GM21367 (cell line): ENCODE data around the gene ACSL4.
"Not testable (repeated sequence)": the region's sequence is repeated elsewhere in the genome, so short reads cannot be mapped to it uniquely, and the experiment has no call there.

ENCODE experiments used
- ATAC-seq: cut with Tn5 transposase; IDR thresholded peaks from one replicate; pipeline ENCODE4 v1.9.1; 2021; ENCODE audit not compliant: unreplicated experiment

The ACSL4 gene

GRCh38 chrX:109732017-109732801 lies 848 bp downstream of the ACSL4 start:
- ATAC-seq: peak; percentile 27

- ATAC-seq: no peak
Observed at GRCh38 chrX:109728173-109728535, 4.9 kb downstream of the ACSL4 start.

GRCh38 chrX:109724971-109725370 lies 8.1 kb downstream of the ACSL4 start:
- ATAC-seq: not testable (repeated sequence)

DNA sequence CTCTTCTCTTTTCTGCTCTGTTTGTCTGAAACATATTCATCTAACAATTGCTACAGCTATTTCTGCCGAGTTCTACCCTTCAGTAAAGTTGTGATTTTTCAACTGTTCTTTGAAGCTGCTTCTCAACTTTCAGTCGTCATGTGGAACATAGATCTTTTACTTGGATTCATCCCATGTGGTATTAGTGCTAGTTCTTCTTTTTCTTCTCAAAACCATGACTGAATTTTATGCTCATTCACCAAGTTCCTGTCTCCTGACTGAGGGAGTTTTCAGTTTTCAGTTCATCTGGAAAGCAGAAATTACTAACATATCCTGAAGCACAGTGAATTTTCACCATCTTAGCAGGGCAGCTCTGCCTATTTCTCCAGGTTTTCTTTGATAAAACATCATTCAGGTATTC lies 12.1 kb downstream of the ACSL4 start:
- no peak for ATAC-seq

DNA sequence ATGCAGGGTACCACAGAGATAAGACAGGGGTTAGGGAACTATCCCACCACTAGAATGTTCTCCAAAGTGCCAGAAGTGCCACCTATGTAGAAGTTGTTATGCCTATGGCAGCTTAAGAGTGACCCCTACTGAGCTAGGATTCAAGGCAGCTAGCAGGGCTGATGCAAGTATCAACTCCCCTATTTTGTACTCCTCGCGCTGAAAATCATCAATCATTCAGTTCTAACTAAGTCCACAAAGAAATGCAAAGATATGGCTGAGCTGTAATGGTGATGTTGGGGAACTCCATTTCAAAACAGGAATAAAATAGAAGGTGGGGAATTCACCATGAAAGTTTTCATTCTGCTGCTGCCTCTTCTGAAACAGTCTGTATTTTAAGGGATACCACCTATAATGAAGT lies 13.8 kb downstream of the ACSL4 start:
- no peak for ATAC-seq

DNA sequence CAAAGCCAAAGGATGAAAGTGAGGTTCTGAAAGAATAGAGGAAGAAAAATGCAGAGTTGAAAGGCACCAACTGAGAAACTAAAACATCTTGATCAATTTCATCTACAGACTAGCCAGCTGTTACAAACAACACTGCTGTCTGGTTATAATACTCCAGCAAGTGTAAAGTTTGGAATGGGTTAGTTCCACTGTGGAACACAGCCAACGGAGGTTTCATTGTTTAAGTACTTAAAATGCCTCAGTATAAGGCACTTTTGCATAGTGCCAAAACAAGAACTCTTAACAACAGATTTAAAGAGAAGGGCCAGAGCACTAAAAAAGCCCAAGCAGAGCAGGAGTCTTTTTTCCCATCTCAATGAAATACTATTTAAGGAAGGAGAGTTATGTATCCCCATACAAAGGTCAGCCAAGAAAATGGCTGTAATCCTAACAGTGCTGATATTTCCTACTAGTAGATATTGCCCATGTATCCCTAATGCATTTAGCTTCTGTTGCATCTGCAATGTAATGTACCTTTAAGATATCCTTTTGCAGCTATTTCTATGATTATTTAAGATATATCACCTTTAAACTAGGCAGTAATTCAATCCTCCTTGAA lies 16.5 kb downstream of the ACSL4 start:
- ATAC-seq: no peak

DNA sequence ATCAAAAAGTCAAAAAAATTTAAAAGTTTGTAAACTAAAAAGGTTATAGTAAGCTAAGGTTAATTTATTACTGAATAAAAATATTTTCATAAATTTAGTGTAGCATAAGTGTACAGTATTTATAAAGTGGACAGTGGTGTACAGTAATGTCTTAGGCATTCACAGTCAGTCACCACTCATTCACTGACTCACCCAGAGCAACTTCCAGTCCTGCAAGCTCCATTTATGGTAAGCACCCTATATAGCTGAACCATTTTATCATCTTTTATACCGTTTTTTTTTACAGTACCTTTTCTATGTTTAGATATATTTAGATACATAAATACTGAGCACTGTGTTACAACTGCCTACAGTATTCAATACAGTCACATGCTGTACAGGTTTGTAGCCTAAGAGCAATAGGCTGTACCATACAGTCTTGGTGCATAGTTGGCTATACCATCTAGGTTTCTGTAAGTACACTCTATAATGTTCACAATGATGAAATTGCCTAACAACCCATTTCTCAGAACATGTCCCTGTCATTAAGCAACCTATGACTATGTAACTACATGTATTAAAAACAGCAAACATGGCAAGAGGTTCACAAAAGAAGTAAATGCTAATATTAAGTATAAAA lies 18.6 kb downstream of the ACSL4 start:
- no peak for ATAC-seq

DNA sequence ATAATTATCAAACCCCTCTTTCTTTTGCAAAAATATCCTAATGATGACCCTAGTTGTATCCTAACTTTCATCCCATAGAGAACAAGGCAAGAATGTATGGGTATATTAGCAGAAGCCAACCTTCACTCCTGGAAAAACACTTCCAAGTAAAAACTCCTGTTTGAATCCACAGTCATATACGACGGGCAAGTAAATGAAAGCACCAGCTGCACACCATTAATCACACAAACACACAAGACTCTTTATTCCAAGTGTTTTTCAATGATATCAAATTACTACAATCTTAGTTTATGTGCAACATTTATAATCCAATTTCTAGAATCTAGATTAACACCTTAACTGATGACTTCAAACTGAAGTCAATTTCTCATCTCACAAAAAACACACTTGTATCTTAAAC lies 22.9 kb downstream of the ACSL4 start:
- no peak for ATAC-seq

DNA sequence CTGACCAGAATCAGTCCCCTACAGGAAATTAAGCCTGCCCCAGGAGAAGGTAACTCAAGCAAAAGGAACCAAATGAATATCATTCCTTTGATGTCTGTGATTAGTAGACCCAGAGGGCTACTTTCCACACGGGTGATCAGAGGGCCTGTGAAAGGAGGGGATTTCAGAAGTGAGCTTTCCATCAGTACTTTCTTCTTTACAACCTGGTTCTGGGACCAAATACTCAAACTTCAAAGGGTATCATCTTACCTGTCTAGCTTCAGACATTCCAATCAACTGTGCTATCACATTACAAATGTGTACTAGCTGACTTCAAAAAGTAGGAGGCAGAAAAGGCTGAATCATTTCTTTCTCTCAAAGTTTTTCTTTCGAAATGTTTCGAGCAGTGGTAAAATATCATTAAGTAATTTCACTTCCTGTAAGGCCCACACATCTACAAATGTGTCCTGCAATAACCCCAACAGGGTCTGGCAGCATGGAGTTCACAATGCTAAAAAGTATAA lies 23.9 kb downstream of the ACSL4 start:
- peak; percentile 73 for ATAC-seq

DNA sequence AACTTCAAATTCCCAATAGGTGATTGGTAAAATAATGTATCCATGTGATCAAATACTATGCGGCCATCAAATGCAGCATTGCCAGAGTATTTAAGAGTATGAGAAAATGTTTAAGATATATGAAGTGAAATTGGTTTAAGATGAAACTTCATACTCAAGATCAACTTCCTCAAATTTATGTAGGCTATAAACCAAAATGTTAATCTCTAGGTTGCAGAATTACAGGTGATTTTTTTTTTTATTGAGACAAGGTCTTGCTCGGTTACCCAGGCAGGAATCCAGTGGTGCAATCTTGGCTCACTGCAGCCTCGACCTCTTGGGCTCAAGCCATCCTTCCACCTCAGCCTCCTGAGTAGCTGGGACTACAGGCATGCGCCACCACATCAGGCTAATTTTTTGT lies 25.3 kb downstream of the ACSL4 start:
- no peak for ATAC-seq

DNA sequence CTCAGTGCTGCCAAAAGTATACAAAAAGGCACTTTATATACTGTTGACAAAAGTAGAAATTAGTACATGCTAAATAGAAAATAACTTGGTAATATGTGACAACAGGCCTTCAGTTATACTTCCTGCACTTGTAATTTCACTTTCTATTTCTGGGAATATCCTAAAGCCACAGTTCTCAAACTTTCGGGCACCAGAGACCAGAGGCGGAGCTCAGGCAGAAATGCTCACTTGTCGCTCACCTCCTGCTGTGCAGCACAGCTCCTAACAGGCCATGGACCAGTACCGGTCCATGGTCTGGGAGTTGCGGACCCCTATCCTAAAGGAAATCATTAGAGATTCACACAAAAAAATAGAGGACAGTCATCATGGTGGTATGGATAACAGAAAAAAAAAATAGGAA lies 25.7 kb downstream of the ACSL4 start:
- ATAC-seq: no peak

DNA sequence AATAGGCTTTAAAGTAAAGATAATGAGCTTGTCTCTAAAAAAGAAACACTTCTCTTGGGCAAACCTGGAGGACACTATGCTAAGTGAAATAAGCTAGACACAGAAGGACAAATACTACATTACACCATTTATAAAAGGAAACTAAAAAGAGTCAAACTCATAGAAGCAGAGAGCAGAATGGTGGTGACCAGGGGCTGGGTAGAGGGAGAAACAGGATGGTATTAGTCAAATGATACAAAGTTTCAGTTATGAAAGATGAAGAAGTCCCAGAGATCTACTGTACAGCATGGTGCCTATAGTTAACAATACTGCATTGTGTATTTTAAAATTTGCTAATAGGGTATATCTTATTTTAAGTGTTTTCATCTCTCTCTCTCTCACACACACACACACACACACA lies 28.5 kb downstream of the ACSL4 start:
- peak; percentile 73 for ATAC-seq

DNA sequence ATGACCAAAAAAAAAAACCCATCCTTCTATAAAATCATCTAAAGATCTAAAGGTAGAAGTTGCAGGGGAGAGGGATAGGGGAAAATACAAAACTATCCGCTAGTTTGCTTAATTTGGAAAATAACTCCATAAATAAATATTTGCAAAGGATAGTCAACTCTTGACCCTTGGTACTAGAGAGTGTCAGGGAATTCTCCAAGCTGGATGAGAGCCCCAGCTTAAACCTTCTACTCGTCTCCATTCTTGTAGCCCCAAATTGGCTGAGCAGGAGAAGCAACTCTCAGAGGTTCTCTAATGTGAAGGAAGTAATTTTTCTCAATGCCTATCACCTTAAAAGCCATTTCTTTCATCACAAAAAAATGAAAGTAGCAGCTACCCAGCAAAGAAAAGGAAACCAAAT lies 35.2 kb downstream of the ACSL4 start:
- ATAC-seq: no peak

DNA sequence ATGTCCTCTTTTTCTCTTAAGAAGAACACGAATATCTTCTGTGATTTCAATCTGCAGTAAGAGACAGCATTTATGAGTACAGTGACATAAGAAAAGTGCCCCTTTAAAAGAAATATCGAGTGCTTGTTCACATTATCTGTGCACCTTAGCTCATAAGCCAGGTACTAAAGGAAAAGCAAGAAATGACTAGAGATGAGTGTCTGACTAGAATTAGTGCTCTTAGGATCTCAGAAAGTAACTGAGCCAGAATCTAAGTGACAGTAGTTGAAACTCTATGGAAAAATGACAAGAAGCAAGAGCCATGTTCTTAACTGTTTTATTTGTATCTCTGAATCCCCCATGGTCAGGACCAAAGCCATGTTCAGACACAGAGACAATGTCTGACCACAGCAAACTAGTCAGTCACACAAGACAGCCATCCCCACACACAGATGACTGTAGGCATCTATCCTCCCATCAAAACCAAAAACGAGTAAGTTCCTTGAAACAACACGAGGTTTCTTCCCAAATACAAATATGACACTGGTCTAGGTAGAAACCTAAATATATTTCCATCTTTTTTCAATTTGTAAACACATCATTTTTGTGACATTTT lies 36.8 kb downstream of the ACSL4 start:
- no peak for ATAC-seq

- ATAC-seq: no peak
Observed at GRCh38 chrX:109695637-109696036, 37.4 kb downstream of the ACSL4 start.

- ATAC-seq: no peak
Observed at GRCh38 chrX:109691752-109692151, 41.3 kb downstream of the ACSL4 start.

GRCh38 chrX:109691277-109691676 lies 41.8 kb downstream of the ACSL4 start:
- ATAC-seq: no peak

DNA sequence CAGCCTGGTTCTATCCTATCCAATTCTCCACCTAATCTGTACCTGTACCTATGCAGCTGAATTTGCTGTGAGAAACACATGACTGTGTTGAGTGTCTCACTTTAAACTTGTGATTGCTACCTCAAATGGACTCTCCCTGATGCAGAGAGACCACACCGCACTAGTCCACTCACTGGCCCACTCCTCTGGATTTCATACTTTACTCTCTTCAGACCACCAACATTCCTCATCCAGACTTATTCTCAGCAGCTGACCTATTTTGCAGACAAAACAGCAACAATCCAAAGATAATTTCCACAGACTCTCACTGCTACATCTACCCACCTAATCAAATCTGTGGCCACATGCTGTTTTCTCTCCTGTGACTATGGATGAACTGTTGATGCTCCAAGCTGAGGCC lies 45.2 kb downstream of the ACSL4 start:
- ATAC-seq: no peak

GRCh38 chrX:109685656-109686078 lies 47.4 kb downstream of the ACSL4 start:
- ATAC-seq: no peak

GRCh38 chrX:109684136-109684535 lies 48.9 kb downstream of the ACSL4 start:
- no peak for ATAC-seq

DNA sequence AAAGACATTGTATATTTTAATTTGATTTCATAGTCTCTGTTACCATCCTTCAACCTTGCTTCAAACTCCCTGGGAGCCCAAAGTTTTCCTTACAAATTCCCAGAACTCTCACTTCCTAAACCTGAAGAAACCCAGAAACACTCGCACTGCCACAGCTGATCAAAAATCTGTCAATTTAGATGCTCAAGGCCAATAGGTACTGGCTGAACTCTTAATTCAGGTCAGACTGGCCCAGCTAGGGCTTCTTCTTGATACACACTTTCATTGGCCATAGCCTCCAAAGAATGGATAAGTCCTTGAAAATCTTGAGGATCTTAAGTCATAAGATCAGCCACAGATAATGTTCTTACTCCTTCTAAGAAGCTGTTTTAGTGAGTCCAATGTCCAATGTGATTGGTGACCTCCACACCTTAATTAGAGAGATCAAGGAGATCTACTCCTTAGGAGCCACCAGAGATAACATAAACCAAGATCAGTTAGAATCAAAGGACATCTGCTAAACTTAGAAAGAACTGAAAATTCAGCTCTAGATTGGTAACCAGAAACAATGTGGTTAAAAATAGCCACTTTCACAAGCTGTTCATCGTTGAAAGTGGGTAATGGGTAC lies 51.5 kb downstream of the ACSL4 start:
- no peak for ATAC-seq
